ENCODE data around the gene CLTA. TPM values are rescaled to one million over a fixed set of nuclear protein-coding genes. Genes with fewer than 3 reads are reported as not detected.
"Not testable (repeated sequence)": the region's sequence is repeated elsewhere in the genome, so short reads cannot be mapped to it uniquely, and the experiment has no call there.

Gene CLTA
- total and polyA plus RNA-seq, 2 of the 8 experiments (the other 6 are each of a cell fraction or from before 2014, with no cell fraction given): 137 to 236 TPM

DNA sequence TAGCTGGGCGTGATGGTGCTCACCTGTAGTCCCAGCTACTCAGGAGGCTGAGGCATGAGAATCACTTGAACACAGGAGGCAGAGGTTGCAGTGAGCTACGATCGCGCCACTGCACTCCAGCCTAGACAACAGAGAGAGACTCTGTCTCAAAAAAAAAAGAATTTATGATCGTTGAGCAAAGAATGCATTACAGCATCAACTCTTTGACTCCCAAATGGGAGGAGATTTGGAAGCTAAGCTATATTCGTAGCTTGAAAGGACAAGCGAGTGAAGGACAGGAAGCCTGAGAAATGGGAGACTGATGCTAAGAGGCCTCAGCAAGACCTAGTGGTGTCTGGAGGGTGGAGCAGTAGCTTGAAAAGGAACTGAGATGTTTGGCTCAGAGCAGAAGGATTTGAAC, 31.8 kb upstream of the CLTA start (continued):
- TF ChIP-seq CHD1 (IDR thresholded peaks at IDR 0.05; ENCODE audit: low read depth, low read length) (no peak), TAF7 (optimal IDR thresholded peaks at IDR 0.05; ENCODE audit: borderline replicate concordance, low read depth, low read length) (no peak), EP300 (IDR thresholded peaks at IDR 0.05; ENCODE audit: borderline replicate concordance in 1 of 2, low read depth in 2 of 2, low read length in 2 of 2) (no peak), BRCA1 (IDR thresholded peaks at IDR 0.05; ENCODE audit: low read depth, low read length) (no peak), SIRT6 (IDR thresholded peaks at IDR 0.05; ENCODE audit: low read length) (no peak), EGR1 (IDR thresholded peaks at IDR 0.05; ENCODE audit: borderline replicate concordance, low read depth, low read length) (no peak), ASH2L (IDR thresholded peaks at IDR 0.05; ENCODE audit: low read length) (no peak)

- not testable (repeated sequence) for H2BK20ac ChIP-seq (ENCODE audit: low read length); H3K18ac ChIP-seq (ENCODE audit: extremely low read depth, low read length); H2BK5ac ChIP-seq (ENCODE audit: low read depth, low read length); H3K23me2 ChIP-seq (ENCODE audit: low read depth, low read length); H2AFZ ChIP-seq (ENCODE audit: low read length); H4K8ac ChIP-seq (ENCODE audit: extremely low read depth, insufficient read depth, low read length); H3K27ac ChIP-seq (ENCODE audit: low read depth, low read length); H4K20me1 ChIP-seq (replicated peaks in 1 of 2; ENCODE audit: control insufficient read depth in 1 of 2, insufficient read depth in 2 of 2, low read length in 2 of 2); H3K9ac ChIP-seq (replicated peaks in 1 of 4; ENCODE audit: extremely low read depth in 1 of 4, low read depth in 3 of 4, low read length in 3 of 4); H4K91ac ChIP-seq (replicated peaks; ENCODE audit: insufficient read length, low read length); H3K4ac ChIP-seq (replicated peaks; ENCODE audit: insufficient read length, low read depth, low read length); H4K5ac ChIP-seq (ENCODE audit: insufficient read length, low read depth, low read length); H3K27me3 ChIP-seq (replicated peaks in 1 of 4; ENCODE audit: control insufficient read depth in 3 of 4, extremely low read depth in 1 of 4, insufficient read depth in 3 of 4, low read length in 3 of 4); H3K14ac ChIP-seq (ENCODE audit: insufficient read length); H2AK5ac ChIP-seq (ENCODE audit: low read depth, low read length); H2BK12ac ChIP-seq (ENCODE audit: low read depth, low read length); H3K36me3 ChIP-seq (ENCODE audit: control insufficient read depth in 2 of 4, insufficient read depth in 4 of 4, low read length in 3 of 4); FAIRE-seq; H3K79me1 ChIP-seq (ENCODE audit: low read depth, low read length); H2BK15ac ChIP-seq (ENCODE audit: low read length); H3K4me2 ChIP-seq (ENCODE audit: insufficient read depth in 1 of 2, low read depth in 2 of 2, low read length in 2 of 2); DNase-seq (ENCODE audit: low read depth in 1 of 2, low spot score in 2 of 2); H3K79me2 ChIP-seq (ENCODE audit: control insufficient read depth in 1 of 2, insufficient read depth in 2 of 2, low read length in 2 of 2); H3K56ac ChIP-seq (replicated peaks; ENCODE audit: insufficient read length, low read depth, low read length); H3K4me3 ChIP-seq (ENCODE audit: extremely low read depth in 1 of 4, insufficient read depth in 2 of 4, low read depth in 3 of 4, low read length in 4 of 4); H3K9me3 ChIP-seq (ENCODE audit: insufficient read depth in 2 of 2, low read depth in 1 of 2, low read length in 1 of 2); H3K23ac ChIP-seq (ENCODE audit: insufficient read length); H2BK120ac ChIP-seq (replicated peaks; ENCODE audit: low read depth, low read length)
- H3K4me1 ChIP-seq (replicated peaks in 1 of 4; ENCODE audit: control insufficient read depth in 3 of 4, insufficient read depth in 4 of 4, low read length in 3 of 4): peaks cover 11 to 20% (median 15%) of the 10 kb centered on the region in 4 experiments
- CTCF ChIA-PET (ENCODE audit: partially characterized antibody): interaction anchor here (0.6 kb wide), 1 partner anchor 215 kb away, joined by 5 read pairs; no protein-coding TSS in a partner anchor
- POLR2A ChIA-PET (ENCODE audit: partially characterized antibody): interaction anchor here (1.9 to 2.9 kb wide), 2 partner anchors 9 to 32 kb away, joined by 4 to 7 read pairs; partner anchors contain the start of gene CLTA
- 93 to 100% methylated on average over 1 to 4 of the region's 4 CpGs for WGBS, 2 experiments (ENCODE audit: extremely low coverage in 1 of 2, insufficient coverage in 1 of 2, insufficient read length in 1 of 2, insufficient replicate concordance in 2 of 2, low coverage in 1 of 2, low lambda C conversion rate in 2 of 2, missing lambda C conversion rate in 1 of 2)
These were observed 31.2 kb upstream of the CLTA start for GRCh38 chr9:36159509-36159908.

All from H1 (cell line).